ENCODE measurements around the gene FBXO36. TPM values are rescaled to one million over a fixed set of nuclear protein-coding genes. Genes with fewer than 3 reads are reported as not detected.
"Not testable (repeated sequence)": the region's sequence is repeated elsewhere in the genome, so short reads cannot be mapped to it uniquely, and the experiment has no call there.

FBXO36 gene
- total RNA-seq, 1 experiment from 2014 or later = 5.0 TPM

DNA sequence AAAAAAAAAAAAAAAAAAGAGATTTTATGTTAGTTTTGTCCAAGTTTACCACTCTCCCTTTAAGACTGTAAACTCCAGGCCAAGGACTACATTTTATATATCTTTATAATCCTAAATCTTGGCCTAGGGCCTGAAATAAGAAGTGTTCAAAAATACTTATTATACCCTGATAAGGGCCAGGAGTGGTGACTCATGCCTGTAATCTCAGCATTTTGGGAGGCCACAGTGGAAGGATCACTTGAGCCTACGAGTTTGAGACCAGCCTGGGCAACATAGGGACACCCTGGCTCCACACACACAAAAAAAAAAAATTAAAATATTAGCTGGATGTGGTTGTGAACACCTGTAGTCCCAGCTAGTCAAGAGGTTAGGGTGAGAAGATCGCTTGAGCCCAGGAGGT, 13.2 kb upstream of the FBXO36 start:
- DNase-seq (ENCODE audit: low spot score) = no peak
- in situ Hi-C loops (cut with HindIII; ENCODE audit: low sequenced_read_pairs) = no loop called here

- no peak for DNase-seq (ENCODE audit: low spot score)
- in situ Hi-C loops (cut with HindIII; ENCODE audit: low sequenced_read_pairs) = no loop called here
These were observed 12.0 kb upstream of the FBXO36 start for GRCh38 chr2:229910147-229910831.

DNA sequence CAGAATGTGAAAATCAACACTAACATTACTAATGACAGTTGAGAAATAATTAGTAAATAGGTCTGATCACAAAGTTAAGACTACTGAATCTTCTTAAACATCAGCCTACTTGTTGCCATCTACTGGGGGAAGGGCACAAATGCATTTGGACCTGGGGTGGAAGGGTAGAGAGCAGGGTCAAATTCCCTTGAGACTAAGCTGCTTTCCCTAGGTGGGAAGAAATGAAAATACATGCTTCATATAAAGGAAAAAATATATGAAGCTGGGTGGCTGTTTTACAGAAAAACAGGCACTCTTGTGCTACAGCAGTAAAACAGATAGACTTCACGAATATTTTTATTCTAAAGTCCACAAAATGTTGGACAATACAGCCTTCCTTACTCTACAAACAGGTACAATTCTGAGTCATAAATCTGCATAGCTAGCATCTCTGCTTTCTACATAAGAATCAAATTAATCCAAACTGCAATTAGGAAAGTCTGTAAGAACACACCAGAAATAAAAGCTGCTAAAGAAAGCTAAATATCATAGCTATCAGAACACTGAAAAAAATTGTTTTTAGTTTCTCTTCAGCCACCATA, 11.4 kb upstream of the FBXO36 start:
- in situ Hi-C loops (cut with HindIII; ENCODE audit: low sequenced_read_pairs) = no loop called here
- no peak for DNase-seq (ENCODE audit: low spot score)

DNA sequence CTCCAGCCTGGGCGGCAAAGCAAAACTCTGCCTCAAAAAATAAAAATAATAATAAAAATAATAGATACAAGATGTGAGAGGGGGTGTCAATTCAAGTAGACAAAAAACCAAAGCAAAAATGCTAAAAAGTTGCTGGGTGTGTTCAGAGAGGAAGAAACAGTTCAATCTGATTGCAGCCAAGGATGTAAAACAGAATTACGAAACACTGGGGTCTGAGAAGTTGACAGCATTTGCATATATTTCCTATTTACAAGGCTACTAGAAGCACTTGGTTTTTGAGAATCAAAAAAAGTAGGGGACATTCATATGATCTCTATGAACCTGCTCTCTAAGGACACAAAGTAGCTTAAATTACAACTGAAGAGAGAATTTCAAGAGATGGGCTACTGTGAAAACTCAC, 8.1 kb upstream of the FBXO36 start:
- no peak for DNase-seq (ENCODE audit: low spot score)
- in situ Hi-C loops (cut with HindIII; ENCODE audit: low sequenced_read_pairs) = no loop called here

- no peak for DNase-seq (ENCODE audit: low spot score)
- in situ Hi-C loops (cut with HindIII; ENCODE audit: low sequenced_read_pairs) = no loop called here
These were observed 4.5 kb upstream of the FBXO36 start for GRCh38 chr2:229917793-229918192.

DNA sequence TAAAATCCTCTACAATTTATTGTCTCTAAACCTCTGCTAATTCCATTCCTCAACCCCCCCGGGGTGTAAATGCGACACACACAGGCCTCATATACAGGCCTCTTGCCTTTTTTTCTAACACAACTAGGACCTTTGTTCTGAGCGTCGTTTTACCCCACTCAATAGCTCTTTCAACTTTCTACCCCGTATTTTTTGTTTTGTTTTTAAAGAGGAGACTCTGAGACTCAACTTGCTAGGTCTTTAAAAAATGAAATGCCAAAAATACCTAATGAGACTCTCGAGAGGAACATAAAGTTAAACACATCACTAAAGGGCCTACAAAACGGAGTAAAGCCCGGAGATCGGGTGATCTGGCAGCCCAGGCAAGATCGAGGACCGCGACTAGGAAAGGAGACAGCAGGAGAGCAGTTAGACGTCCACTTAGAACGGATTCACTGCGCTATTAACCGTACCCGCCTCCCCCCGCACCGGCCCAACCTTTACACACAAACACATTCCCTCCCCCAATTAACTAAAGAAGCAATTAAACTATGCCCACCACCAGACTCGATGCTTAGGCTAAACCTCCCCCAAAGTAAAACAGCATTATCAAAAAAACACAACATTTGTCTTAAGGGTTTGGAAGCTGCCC, 2.2 kb upstream of the FBXO36 start:
- in situ Hi-C loops (cut with HindIII; ENCODE audit: low sequenced_read_pairs) = no loop called here
- peak; percentile 37 for DNase-seq (ENCODE audit: low spot score)

- DNase-seq (ENCODE audit: low spot score) = peak; percentile 65
- in situ Hi-C loops (cut with HindIII; ENCODE audit: low sequenced_read_pairs) = no loop called here
These were observed 1.0 kb upstream of the FBXO36 start for GRCh38 chr2:229921101-229921891.

- peak; percentile 88 for DNase-seq (ENCODE audit: low spot score)
- in situ Hi-C loops (cut with HindIII; ENCODE audit: low sequenced_read_pairs) = no loop called here
These were observed 333 bp upstream of the FBXO36 start, which contains the start of gene TRIP12 for GRCh38 chr2:229921892-229922448. Gene TRIP12 (minus strand): TSS chr2:229922009. CDS start chr2:229880079, 41,930 bp downstream.

- DNase-seq (ENCODE audit: low spot score); in situ Hi-C loops (cut with HindIII; ENCODE audit: low sequenced_read_pairs): not testable (repeated sequence)
These were observed 2.2 kb downstream of the FBXO36 start for GRCh38 chr2:229924541-229924940.

GRCh38 chr2:229925201-229925600, 2.9 kb downstream of the FBXO36 start:
- in situ Hi-C loops (cut with HindIII; ENCODE audit: low sequenced_read_pairs) = no loop called here
- DNase-seq (ENCODE audit: low spot score) = no peak

DNA sequence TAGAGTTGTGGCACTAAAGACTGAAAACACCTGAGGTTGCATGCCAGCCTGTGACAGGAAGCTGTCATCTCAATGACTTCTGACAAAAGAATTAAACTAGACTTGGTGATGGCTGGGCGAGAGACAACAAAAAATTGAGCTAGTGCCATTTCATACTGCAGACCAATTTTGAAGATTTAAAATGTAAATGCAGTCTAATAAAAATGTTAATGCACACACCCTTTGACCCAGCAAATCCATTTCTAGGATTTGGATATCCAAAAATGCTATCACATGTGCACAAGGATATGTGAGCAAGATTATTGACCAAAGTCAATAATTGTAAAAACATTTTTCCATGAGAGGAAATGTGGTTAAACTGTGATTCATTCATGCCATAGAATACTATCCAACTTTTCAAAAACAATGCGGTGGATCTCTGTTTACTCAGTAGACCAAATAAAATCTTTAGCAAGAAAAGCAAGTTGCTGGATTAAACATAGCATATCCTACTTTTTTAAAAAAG, 5.6 kb downstream of the FBXO36 start:
- in situ Hi-C loops (cut with HindIII; ENCODE audit: low sequenced_read_pairs) = no loop called here
- DNase-seq (ENCODE audit: low spot score) = no peak

- no peak for DNase-seq (ENCODE audit: low spot score)
- in situ Hi-C loops (cut with HindIII; ENCODE audit: low sequenced_read_pairs) = no loop called here
These were observed 8.4 kb downstream of the FBXO36 start for GRCh38 chr2:229930656-229931055.

DNA sequence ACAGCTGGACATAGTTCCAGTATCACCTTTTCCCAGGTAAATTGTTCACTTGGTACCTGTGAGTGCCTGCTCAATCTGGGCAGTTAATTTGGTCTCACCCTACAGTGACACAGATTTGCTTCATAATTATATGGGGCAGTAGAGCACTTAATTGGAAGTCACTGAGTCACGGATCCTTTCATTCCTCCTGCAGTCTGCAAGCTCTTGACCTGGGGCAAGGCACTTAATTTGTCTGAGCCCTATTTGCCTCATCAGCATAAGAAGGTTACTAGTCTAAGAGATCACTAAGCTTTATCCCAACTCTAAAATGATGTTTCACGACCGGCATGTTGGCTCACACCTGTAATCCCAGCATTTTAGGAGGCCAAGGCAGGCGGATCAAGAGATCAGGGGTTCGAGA, 8.9 kb downstream of the FBXO36 start:
- in situ Hi-C loops (cut with HindIII; ENCODE audit: low sequenced_read_pairs) = no loop called here
- no peak for DNase-seq (ENCODE audit: low spot score)

DNA sequence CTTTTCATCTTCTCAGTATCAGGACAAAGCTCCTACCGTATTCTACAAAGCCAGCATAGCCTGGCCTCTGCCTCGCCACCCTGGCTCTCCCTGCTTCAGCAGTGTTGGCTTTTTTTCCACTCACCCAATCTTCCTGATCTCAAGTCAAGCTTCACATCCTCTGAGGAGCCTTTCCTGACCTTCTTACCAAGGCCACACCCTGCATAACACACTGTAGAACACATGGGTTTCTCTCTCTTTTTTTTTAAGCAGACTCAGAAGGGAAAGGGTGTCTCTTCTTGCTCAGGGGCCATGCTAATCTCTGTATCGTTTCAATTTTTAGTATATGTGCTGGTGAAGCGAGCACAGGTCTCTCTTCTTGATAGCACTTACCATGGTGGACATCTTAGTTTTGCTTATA, 15.2 kb downstream of the FBXO36 start:
- in situ Hi-C loops (cut with HindIII; ENCODE audit: low sequenced_read_pairs) = no loop called here

DNA sequence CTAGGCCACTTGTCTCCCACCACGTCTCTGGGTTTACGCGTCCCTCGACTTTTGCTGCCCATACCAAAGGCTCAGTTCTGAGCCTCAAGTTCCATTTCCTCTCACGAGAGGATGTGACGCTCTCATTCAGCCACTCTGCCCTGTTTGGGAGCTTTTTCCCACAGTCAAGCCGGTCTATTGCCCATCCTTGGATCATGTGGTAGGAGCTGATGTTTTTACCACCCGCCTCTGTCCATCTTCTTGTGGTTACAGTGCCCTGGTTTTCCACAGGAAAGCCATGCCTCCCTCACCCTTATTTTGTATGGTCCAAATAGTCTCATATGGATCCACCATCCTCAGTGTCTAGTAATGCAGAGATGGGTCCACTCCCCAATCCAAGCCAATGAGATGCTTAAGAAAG, 20.4 kb downstream of the FBXO36 start:
- in situ Hi-C loops (cut with HindIII; ENCODE audit: low sequenced_read_pairs) = no loop called here
- DNase-seq (ENCODE audit: low spot score) = no peak

More for the DNA sequence above, 15.2 kb downstream of the FBXO36 start:
- DNase-seq (ENCODE audit: low spot score) = no peak

- in situ Hi-C loops (cut with HindIII; ENCODE audit: low sequenced_read_pairs) = no loop called here
- no peak for DNase-seq (ENCODE audit: low spot score)
These were observed 20.9 kb downstream of the FBXO36 start for GRCh38 chr2:229943171-229943570.

GRCh38 chr2:229943770-229944449, 21.6 kb downstream of the FBXO36 start:
- no peak for DNase-seq (ENCODE audit: low spot score)
- in situ Hi-C loops (cut with HindIII; ENCODE audit: low sequenced_read_pairs) = no loop called here

DNA sequence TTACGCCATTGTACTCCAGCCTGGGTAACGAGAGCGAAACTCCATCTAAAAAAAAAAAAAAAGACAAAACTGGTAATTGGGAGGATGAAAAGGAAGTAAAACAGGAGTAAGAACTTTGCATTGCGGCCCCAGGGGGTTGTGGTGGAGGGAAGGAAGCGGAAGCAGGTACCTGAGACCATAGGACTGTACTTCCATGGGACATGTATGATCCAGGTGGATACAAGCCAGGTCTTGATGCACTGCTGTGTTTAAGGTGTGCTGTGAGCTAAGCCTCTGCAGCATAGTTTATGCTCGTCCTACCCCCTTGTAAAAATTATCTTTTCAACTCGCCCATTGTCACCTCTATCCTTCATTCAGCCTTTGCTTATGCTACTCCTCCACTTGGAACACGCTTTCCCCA, 23.7 kb downstream of the FBXO36 start:
- in situ Hi-C loops (cut with HindIII; ENCODE audit: low sequenced_read_pairs) = no loop called here
- DNase-seq (ENCODE audit: low spot score) = no peak

DNA sequence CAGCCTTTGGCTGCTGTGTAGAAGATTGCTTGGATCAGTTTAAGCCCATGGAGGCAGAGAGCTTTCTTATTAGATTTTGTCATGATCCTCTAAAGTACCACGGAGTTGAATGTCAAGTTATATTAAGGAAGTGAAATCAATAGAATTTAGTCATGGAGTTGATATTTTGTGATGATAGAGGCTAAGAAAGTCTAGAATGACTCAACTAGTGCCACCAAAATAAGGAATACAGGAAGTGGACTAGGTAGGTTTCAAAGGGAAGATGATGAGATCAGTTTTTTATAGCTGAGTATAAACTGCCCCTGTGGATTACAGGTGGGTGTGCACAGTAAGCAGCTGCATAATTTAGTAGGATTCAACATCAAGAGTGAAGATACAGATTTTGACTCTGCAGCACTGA, 25.2 kb downstream of the FBXO36 start:
- in situ Hi-C loops (cut with HindIII; ENCODE audit: low sequenced_read_pairs) = no loop called here
- DNase-seq (ENCODE audit: low spot score) = no peak

Data from G401 (cell line).